ENCODE results near the gene NANP.

DNA sequence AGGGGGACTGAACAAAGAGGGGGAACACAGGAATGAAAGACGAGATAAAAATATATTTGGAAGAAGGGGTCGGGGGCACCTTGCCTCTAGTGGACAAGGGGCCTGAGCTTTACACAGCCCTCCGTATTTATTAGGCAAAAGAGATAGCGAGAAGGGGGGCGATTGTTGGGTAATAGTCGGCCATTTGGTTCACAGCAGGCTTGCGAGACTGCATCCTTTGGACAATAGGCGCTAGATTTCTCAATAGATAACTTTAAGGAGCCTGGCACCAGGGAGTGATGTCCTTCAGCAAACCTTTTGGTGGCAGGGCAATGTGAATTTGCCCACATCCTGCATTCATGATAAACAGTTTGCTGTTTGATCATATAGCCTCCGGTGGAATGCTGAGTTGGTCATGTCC, 3.0 kb upstream of the NANP start:
- TF ChIP-seq, protein P1, sequence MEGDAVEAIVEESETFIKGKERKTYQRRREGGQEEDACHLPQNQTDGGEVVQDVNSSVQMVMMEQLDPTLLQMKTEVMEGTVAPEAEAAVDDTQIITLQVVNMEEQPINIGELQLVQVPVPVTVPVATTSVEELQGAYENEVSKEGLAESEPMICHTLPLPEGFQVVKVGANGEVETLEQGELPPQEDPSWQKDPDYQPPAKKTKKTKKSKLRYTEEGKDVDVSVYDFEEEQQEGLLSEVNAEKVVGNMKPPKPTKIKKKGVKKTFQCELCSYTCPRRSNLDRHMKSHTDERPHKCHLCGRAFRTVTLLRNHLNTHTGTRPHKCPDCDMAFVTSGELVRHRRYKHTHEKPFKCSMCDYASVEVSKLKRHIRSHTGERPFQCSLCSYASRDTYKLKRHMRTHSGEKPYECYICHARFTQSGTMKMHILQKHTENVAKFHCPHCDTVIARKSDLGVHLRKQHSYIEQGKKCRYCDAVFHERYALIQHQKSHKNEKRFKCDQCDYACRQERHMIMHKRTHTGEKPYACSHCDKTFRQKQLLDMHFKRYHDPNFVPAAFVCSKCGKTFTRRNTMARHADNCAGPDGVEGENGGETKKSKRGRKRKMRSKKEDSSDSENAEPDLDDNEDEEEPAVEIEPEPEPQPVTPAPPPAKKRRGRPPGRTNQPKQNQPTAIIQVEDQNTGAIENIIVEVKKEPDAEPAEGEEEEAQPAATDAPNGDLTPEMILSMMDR (IDR thresholded peaks at IDR 0.05), result no peak
- TF ChIP-seq POLR2A (IDR thresholded peaks at IDR 0.05), result no peak

Data from esophagus squamous epithelium (tissue), 4 donors.